Measurements from ENCODE around the gene SHLD2. TPM values are rescaled to one million over a fixed set of nuclear protein-coding genes. Genes with fewer than 3 reads are reported as not detected.

Gene SHLD2
- total RNA-seq, 2 experiments from 2014 or later = 32.2 to 32.6 TPM

Other genes starting within 250 kb of the SHLD2 start
- gene MMRN2, start 137.6 kb upstream of the SHLD2 start, total RNA-seq = not detected
- not detected for gene SNCG, start 136.6 kb upstream of the SHLD2 start, total RNA-seq
- not detected for gene ADIRF, start 126.7 kb upstream of the SHLD2 start, total RNA-seq
- not detected for gene FAM25A, start 74.9 kb upstream of the SHLD2 start, total RNA-seq
- 100 to 1,000 TPM; 174 to 180 TPM for gene GLUD1, start 363 bp upstream of the SHLD2 start, total RNA-seq
- under 1 TPM; 0.17 TPM for gene NUTM2A, start 130.2 kb downstream of the SHLD2 start, total RNA-seq

Data from activated CD4-positive, alpha-beta memory T cell treated with anti-CD3 and anti-CD28 coated beads for 36 hours (primary cell).